IPS-18c (cell line): ENCODE results near the gene ZBTB32.
"Not testable (repeated sequence)": the region's sequence is repeated elsewhere in the genome, so short reads cannot be mapped to it uniquely, and the experiment has no call there.

Source experiments
- H3K4me3 ChIP-seq: 2 replicates; pipeline ENCODE4 v1.7.0; 2013; ENCODE audit warnings: low read depth, mild to moderate bottlenecking, low read length, moderate library complexity; ENCODE audit not compliant: insufficient read depth
- H3K9me3 ChIP-seq: one replicate; pipeline ENCODE4 v1.6.1; 2013; ENCODE audit warnings: mild to moderate bottlenecking, low read length, moderate library complexity; ENCODE audit not compliant: control insufficient read depth, insufficient read depth

ZBTB32 gene

DNA sequence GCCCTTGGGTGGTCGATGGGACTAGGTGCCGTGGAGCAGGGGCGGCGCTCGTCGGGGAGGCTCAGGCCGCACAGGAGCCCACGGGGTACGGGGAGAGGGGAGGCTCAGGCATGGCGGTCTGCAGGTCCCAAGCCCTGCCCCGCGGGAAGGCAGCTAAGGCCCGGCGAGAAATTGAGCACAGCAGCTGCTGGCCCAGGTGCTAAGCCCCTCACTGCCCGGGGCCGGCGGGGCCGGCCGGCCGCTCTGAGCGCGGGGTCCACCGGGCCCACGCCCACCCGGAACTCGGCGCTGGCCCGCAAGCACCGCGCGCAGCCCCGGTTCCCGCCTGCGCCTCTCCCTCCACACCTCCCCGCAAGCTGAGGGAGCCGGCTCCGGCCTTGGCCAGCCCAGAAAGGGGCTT lies 13.3 kb upstream of the ZBTB32 start:
- H3K9me3 ChIP-seq, H3K4me3 ChIP-seq: not testable (repeated sequence)

DNA sequence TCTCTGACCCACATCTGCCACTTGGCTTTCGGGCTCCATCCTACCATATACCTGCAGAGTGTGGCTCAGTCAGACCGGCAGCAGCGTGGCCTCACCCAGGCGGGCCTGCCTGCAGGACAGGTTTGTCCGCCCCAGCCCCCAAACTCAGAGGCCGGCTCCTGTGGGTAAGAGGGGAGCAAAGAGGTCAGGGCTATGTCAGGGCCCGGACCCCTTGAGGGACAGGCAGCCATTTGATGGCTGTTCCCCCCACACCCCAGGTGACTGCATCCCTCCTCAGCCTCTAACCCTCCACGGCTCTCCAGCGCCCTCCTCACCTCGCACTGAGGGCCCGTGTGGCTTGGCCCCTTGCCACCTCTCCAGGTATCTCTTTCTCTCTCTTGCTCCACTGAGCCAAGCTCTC lies 12.3 kb upstream of the ZBTB32 start:
- H3K9me3 ChIP-seq, result no peaks in the 10 kb centered on the region

DNA sequence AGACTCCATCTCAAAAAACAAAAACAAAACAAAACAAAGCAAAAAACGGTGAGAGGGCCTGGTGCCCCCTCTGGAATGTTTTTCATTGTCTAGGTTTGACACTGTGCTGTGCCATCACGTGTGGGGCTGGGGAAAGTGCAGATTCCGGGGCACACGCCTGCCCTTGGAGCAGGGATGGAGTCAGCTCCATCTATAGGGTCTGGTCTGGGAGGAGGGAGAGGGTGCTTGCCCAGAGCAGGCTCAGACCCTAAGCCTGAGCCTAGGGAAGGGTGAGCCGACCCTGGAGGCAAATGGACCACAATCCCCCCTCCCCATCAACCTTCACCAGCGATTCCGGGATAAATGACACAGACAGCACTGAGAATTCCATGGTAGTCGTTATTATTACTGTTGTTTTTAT lies 10.9 kb upstream of the ZBTB32 start:
- Histone ChIP-seq H3K4me3 (0 out of 2 replicates have a peak overlapping the region, but pooled peaks have one; percentile 24), H3K9me3 (no peaks in the 10 kb centered on the region)

More for the DNA sequence above, 12.3 kb upstream of the ZBTB32 start:
- H3K4me3 ChIP-seq, result no peak overlapping the region

DNA sequence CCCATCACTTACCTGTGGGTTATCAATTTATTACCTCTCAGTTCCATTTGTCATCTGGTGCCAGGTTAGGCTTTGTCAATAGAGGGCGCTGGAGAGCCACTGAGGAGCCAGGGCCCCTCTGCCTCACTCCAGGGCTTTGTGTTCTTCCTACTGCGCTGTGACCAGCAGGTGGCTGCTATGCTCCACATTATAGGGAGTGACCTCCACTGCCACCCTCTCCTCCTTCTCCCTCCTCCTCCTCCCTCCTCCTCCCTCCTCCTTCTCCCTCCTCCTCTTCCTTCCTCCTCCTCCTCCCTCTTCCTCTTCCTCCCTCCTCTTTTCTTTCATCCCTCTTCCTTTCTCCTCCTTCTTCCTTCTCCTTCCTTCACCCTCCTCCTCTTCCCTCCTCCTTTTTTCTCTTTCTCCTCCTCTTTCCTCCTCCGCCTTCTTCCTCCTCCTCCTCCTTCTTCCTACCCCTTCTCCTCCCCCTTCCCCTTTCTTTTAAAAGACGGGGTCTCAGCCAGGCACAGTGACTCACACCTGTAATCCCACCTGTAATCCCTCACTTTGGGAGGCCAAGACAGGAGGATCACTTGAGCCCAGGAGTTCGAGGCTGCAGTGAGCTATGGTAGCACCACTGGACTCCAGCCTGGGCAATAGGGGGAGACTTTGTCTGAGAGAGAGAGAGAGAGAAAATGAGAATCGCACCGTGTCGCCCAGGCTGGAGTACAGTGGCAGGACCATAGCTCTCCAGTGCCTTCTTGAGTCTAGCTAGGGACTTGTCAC lies 10.3 kb upstream of the ZBTB32 start:
- H3K9me3 ChIP-seq, result no peaks in the 10 kb centered on the region
- no peak overlapping the region for H3K4me3 ChIP-seq

DNA sequence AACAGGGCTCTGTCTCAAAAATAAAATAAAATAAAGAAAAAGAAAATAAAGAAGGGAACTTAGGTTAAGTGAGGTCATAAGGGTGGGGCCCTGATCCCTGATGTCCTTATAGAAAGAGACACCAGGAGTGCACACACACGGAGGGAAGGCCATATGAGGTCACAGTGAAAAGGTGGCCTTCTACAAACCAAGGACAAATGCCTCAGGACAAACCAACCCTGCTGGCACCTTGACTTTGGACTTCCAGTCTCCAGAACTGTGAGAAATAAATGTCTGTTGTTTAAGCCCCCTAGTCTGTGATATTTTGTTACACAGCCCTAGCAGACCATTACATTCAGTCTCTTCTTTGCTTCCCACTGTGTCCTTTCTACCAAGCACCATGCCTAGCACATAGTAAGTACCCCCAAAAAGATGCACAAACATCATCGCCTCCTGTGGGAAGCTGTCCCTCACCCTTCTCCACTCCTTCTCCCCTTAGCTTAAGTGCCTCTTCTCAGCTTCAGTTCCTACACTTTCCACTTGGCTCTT lies 8.4 kb upstream of the ZBTB32 start:
- Histone ChIP-seq H3K4me3 (no peak overlapping the region), H3K9me3 (no peaks in the 10 kb centered on the region)

DNA sequence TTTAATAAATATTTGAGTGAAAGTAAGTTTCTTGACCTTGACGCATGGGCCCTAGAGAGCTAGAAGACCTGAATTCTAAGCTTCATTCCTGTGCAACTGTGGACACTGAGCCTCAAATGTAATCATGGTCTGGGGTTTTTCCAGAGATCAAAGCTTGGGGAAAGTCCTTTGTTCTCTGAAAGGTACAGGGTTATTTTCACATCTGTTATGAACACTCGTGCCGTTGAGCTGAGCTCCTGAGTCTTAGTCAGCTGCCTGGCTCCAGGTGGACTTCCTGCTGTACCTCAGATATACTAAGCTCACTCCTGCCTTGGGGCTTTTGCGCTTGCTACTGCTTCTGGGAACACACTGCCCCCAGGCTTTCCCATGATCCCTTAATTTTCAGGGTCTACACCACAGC lies 7.5 kb upstream of the ZBTB32 start:
- Histone ChIP-seq H3K9me3 (no peaks in the 10 kb centered on the region), H3K4me3 (no peak overlapping the region)

DNA sequence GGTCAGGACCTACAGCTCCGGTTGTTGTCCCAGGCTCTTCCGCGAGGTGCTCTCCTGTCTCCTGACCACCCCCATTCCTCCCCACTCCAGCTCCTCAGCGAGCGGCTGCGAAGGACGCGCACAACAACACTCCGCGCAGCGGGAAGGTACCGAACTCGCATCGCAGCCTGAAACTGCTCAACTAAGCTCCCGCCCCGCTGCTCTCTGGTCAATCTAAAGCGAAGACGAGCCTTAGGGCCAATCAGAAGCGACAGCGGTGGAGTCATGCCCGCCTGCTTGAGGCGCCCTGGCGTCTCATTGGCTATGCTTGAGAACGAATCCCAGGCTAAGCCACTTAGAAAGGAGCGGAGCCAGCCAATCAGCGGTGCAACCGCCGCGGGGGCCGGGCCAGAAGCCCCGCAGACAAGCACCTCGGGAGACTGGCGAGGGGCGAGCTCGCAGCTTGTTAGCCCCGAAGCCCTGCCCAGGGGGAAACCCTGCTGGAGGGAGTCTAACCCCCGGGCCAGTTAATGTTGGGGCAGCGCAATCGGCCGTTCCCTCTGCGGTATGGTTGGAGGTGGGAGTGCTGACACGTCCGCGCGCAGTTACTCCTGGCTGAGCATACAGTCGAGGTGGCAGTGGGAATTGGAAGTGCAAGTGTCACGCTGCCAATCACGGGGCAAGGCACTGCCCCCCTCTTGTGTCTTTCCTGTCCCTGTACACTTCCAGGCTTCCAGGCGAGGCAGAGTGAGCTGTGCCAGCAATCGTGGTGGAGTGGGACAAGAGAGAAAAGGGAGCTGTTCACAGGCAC lies 1.9 kb upstream of the ZBTB32 start:
- Histone ChIP-seq H3K9me3 (peaks cover 2% of the 10 kb centered on the region), H3K4me3 (peak overlapping the region; percentile 72)

DNA sequence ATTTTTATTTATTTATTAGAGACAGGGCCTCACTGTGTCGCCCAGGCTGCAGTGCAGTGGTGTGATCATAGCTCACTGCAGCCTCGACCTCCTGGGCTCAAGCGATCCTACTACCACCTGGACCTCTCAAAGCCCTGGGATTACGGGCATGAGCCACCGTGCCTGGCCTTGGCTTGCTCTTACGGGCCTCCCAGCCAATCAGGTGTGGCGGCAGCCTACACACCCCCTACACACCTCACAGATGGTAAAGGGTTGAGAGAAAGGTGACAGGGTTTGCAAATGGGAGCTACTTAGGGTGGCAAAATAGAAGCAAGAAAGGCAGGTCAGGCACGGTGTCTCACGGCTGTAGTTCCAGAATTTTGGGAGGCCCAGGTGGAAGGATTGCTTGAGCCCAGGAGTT lies 1.0 kb upstream of the ZBTB32 start:
- no peak overlapping the region for H3K4me3 ChIP-seq
- peaks cover 2% of the 10 kb centered on the region for H3K9me3 ChIP-seq

DNA sequence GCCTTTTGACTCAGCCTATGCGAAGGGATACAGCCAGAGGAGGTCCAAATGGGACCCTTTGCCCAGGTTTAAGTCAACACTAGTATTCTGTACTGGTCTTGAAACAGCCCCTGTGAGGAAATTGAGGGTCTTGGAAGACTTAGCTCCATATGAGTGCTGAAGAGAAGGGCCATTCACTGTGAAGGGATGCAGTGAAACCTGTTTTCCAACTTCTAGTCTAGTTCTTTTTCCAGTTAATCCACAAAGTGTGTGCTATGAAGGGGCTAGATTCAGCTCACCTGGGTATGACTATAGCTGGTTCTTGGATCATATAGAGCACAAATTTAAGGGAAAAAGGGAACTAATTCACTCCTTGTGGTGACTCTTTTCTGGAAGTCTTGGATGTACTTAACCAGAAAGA lies 4.0 kb downstream of the ZBTB32 start:
- H3K4me3 ChIP-seq, result no peak overlapping the region

DNA sequence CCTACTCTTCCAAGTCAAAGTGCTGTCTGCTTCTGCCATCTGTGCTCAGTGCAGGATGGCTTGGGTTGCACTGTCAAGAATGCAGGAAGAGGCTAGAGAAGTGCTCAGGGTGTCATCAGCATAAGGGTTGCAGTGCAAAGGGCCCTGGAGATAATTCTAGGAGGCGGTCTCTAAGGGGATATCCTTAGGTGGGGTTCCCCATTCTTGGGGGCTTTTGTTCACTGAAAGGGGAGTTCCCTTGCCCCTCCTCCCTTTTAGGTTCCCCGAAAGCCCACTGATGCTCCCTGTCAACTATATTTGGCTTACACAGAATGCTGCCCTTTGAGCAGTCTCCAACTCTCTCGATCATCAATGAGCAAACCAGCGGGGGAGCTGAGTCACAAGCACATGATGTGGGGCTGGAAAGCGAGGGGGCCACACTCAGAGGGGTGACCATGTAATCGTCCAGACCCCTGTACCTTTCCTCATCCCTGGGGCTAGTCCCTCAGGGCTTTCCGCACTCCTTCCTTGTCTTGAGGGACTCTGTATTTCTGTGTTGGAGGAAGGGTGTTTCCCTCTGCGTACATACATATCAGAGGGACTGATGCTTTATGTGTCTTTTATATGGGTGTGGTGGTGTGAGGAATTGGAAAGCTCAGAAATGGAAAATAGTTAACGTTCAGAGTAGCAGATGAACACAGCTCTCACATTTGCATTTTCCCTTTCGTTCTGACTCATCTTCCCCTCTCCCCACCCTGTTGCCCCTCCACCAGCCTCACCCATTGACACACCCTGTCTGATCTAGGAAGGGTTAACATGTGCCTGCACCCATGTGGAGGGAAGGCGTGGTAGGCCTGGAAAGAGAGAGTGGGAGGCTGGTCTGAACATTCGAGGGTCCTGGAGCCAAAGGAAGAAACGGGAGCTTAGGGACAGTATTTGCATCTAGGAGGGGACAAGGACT lies 6.7 kb downstream of the ZBTB32 start:
- H3K4me3 ChIP-seq, result no peak overlapping the region
- no peaks in the 10 kb centered on the region for H3K9me3 ChIP-seq

More for the DNA sequence above, 4.0 kb downstream of the ZBTB32 start:
- H3K9me3 ChIP-seq, result peaks cover 2% of the 10 kb centered on the region

DNA sequence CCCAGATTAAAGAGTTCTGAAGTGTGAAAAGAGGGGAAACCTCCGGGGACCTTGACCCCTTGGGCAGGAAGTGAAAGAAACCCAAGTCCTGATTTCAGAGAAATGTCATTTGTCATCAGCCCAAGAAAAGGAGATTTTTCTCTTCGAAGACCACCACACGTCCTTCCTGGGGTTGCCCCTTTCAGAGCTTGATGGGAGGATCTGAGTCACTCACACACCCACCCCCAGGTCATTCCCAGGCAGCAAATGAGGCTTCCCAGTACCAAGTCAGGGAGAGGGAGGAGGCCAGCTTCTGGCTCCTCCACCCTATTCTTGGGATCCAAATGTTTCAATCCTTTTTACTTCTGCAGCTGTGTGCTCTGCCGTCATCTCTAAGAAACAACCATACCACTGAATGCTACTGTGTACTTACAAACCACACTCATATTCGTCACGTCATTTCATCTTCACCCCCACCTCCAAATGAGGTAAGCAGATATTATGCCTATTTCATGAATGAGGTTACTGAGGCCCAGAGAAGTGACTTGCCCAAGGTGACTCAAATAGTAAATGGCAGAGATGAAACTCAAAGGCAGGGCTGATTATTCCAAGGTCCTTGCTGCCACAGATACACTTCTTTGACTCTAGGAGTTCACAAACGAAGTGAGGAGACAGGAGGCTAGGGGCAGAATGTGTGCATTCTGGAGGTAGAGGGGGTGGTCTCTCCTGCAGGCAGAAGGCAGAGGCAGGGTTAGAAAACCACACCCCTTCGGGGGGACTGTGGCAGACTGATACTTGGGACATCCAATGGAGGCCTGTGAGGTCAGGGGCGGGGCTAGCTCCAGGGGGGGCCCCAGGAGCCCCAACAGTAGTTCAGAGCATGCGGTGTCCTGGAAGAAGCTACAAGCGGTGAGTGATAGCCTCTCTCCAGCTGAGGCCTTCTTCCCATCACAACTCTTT lies 8.5 kb downstream of the ZBTB32 start:
- H3K9me3 ChIP-seq, result no peaks in the 10 kb centered on the region
- no peak overlapping the region for H3K4me3 ChIP-seq

DNA sequence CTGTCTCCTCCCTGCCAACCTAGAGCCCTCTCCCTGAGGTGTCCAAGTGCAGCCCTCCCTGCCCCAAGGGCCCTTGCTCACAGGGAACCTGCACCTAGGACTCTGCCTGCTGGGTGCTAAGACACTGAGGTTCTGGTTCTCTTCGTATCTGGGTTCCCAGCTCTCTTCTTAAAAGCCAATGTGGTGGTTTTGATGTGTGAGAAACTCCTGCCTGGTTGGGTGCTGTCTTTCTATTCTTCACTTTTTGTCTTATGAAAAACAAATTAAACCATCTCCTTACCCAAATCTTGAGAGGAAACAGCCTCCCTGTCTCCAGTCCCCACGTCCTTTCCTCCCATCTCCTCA lies 9.1 kb downstream of the ZBTB32 start:
- Histone ChIP-seq H3K9me3 (no peaks in the 10 kb centered on the region), H3K4me3 (no peak overlapping the region)

DNA sequence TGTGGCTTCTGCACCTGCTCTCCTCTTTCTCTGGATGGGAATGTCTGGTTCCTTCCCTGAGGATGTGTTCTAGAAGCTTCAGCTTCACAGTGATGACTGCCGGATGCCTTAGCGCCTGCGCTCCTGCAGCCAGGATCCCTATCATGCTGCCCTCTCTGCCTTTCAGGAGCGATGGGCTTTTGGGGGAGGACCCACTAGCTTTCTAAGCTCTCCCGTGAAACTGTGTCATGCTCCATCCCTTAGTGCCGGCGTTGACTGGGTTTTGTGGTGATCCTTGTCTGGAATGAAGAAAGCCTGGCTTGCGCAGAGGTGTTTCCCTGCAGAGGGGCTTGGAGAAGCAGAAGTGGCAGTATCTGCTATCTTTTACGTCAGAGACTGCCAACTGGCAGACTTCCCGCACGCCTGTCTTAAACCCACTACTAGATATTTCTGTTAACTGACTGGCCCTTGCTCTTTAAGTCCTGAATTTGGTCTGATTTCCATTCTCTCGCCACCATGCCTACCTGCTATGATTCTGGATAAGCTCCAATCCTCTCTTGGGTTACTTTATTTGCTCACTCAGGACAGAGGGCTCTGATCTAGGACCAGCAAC lies 9.6 kb downstream of the ZBTB32 start:
- Histone ChIP-seq H3K4me3 (no peak overlapping the region), H3K9me3 (no peaks in the 10 kb centered on the region)

DNA sequence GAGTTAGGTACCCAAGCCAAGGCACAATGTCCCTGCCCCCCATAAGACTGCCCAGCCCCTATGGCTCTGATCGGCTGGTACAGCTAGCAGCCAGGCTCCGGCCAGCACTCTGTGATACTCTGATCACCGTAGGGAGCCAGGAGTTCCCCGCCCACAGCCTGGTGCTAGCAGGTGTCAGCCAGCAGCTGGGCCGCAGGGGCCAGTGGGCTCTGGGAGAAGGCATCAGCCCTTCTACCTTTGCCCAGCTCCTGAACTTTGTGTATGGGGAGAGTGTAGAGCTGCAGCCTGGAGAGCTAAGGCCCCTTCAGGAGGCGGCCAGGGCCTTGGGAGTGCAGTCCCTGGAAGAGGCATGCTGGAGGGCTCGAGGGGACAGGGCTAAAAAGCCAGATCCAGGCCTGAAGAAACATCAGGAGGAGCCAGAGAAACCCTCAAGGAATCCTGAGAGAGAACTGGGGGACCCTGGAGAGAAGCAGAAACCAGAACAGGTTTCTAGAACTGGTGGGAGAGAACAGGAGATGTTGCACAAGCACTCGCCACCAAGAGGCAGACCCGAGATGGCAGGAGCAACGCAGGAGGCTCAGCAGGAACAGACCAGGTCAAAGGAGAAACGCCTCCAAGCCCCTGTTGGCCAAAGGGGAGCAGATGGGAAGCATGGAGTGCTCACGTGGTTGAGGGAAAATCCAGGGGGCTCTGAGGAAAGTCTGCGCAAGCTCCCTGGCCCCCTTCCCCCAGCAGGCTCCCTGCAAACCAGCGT lies 10.4 kb downstream of the ZBTB32 start:
- Histone ChIP-seq H3K4me3 (no peak overlapping the region), H3K9me3 (no peaks in the 10 kb centered on the region)

DNA sequence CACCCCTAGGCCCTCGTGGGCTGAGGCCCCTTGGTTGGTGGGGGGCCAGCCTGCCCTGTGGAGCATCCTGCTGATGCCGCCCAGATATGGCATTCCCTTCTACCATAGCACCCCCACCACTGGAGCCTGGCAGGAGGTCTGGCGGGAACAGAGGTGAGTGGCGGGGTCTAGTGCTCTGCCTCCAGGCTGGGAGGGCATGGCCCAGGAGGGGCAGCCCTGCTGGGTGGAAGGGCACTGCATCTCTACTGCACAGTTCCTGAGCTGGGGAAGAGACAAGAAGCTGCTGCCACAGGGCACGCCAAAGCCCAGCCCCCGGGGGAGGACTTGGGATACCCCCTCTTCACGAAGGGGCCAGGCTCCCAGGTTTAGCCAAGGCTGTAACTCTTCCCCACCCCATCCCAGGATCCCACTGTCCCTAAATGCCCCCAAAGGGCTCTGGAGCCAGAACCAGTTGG lies 11.0 kb downstream of the ZBTB32 start:
- peak overlapping the region; percentile 92 for H3K4me3 ChIP-seq
- H3K9me3 ChIP-seq, result no peaks in the 10 kb centered on the region
